Epithelial cell of esophagus (primary cell): ENCODE measurements around the gene PIAS1.

Experiments
- DNase-seq: peaks from one replicate; pipeline ENCODE4 v3.0.0; 2010; ENCODE audit warnings: low read depth
- H3K4me3 ChIP-seq: 2 replicates; pipeline ENCODE4 v1.5.1; 2011; ENCODE audit warnings: mild to moderate bottlenecking, low read length, control low read depth
- TF ChIP-seq, protein P1 (sequence below): IDR thresholded peaks from 2 replicates; pipeline ENCODE4 v1.5.1; 2011; ENCODE audit warnings: low read depth, mild to moderate bottlenecking, low read length, control low read depth, inconsistent platforms; ENCODE audit not compliant: insufficient read depth; ENCODE audit errors: missing control alignments

Gene PIAS1

DNA sequence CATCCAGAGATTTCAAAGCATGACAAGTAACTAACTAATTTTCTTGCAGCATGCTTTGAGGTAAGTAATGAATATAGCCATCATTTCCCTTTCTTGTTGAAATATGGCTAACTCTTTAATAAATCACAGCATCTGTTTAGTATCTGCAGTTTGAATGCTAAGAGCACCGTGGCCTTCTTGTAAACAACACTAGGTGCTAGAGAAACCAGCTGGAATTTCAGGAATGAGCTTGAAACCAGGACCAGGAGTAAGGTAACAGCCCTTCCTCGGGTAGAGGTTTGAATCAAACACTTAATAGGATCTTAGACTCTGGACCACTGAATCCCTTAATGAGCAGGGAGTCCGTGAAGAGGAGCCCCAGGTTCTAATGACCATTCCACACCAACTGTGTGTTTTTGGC is 137.4 kb downstream of the PIAS1 start:
- DNase-seq = no peak
- TF ChIP-seq, protein P1, sequence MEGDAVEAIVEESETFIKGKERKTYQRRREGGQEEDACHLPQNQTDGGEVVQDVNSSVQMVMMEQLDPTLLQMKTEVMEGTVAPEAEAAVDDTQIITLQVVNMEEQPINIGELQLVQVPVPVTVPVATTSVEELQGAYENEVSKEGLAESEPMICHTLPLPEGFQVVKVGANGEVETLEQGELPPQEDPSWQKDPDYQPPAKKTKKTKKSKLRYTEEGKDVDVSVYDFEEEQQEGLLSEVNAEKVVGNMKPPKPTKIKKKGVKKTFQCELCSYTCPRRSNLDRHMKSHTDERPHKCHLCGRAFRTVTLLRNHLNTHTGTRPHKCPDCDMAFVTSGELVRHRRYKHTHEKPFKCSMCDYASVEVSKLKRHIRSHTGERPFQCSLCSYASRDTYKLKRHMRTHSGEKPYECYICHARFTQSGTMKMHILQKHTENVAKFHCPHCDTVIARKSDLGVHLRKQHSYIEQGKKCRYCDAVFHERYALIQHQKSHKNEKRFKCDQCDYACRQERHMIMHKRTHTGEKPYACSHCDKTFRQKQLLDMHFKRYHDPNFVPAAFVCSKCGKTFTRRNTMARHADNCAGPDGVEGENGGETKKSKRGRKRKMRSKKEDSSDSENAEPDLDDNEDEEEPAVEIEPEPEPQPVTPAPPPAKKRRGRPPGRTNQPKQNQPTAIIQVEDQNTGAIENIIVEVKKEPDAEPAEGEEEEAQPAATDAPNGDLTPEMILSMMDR = no peak
- no peak overlapping the region for H3K4me3 ChIP-seq

DNA sequence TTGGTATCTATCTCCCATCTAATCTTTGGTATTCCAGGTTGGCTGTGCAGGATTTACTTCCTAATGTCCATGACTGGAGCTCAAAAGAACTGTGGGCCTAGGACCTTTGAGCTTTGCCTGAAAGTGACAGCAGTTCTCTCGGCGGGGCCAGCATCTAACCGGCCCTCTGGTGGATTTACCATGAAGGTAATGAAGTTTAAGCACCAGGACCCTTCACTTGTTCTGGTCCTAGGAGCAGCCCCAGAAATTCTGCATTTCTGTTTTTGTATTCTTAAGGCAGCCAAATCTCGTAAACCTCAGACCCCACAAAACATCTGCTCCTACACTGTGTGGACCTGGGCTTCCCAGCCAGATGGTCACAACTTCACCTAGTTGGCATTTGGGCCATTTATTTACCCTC is 138.0 kb downstream of the PIAS1 start:
- no peak overlapping the region for H3K4me3 ChIP-seq
- TF ChIP-seq, protein P1 = no peak
- DNase-seq = no peak

DNA sequence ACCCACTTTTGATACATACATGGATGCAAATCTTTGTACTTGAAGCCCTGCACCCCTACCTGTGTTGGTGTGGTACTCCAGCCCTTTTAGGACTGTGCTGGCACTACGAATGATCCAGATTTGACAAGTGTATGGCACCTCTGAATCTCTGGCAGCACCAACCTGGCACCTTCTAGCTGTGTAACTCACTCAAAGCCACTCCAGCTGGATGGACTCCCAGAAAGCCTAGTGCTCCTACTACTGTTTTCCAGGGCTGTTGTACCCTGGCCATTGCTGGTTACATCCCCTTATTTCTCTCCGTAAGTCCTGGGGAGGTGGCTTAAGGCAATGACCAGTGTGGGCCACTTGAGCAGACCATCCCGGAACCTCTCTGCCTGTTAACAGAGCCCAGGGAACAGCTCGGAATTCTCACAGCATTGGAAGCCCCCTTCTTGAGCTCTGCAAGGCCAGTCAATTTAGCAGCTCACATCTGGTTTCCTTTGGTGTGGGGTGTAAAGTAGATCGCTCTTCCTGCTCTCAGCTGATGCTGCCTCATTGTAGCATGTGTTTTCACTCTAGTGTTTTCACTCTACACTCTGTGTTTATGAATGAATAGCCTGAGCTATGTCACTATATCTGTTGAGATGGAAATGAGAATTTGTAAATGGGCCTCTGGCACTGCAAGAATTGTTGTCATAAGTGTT is 138.8 kb downstream of the PIAS1 start:
- TF ChIP-seq, protein P1 = no peak
- H3K4me3 ChIP-seq = no peak overlapping the region
- DNase-seq = no peak

DNA sequence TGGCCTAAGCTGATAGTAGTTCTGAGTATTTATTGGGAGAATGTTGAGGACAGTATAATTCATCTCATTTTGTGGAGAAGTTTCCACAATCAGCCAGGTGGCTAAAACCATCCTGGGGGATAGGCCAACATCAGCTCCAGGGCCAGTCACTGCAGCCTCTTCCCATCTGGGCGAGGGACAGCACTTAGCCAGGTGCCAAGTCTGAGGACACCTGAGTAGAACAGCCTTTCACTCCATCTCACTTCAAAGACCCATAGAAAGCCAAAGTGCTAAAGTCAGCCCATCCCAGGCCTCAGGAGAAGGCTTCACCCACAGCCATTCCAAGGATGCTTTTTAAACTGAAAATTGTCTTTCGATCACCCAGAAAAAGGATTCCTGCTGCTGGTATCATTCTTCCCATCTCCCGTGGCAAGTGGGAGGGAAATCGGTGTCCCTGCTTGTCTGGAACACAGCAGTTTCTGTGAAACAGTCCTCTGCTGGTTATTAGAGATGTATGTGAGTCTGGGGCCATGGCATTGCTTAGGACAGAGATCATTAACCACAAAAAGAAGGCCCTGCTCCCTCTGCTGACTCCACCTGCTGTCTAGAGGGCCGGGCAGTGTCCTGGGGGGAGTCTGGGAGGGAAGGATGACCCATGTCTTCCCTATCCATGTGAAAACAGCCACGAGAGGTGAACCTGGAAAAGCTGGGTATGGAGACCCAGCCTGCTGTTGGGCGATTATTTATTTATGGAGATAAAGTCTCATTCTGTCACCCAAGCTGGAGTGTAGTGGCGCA is 141.4 kb downstream of the PIAS1 start:
- TF ChIP-seq, protein P1 = no peak
- DNase-seq = no peak
- H3K4me3 ChIP-seq = no peak overlapping the region

DNA sequence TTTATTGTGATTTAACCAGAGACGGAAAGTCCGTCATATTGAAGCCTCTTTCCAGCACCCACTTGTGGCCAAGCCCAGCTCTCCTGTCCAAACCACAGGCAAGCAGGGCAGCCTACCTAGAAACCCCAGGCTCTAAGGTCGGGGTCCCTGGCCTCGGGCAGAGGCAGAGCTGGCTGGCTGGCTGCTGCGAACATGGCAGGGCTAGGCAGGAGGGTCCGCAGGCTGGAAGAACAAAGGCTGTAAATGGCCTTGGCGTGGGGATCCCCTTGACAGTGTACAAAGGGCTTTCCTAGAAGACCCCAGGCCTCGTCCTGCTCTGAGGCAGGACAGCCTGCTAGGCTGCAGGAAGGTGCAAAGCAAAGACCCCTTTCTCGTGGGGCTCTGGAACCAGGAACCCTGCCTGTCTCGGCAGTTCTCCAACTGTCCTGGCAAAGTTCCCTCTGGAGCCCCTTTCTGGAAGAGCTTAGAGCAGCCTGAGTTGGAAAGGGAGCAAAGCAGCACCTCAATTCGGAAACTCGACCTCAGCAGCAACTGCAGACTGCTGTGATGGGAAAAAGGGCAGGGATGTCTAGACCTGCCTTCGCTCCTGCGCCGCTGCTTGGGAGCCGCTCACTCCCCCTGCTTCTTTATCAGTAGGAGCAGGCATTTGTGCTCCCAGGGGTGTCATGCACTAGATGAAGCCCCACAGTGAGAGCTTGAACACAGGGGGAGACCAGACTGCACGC is 142.5 kb downstream of the PIAS1 start:
- no peak overlapping the region for H3K4me3 ChIP-seq
- TF ChIP-seq, protein P1 = no peak
- DNase-seq = no peak

DNA sequence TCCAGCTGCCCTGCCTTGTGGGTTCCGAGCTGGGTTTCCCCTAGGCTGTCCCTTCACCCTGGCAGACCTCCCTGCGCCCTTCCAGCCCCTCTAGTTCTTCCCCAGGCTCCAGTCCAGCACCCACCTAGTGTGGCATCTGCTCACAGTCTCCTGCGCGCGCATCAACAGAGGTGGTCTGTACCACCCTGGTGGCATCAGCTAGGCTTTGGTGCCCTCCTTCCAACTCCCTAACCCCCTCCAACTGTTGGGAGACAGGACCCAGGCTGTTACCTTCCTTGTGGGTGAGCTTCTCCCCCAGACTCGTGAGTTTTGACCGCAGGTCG is 143.0 kb downstream of the PIAS1 start:
- no peak overlapping the region for H3K4me3 ChIP-seq
- no peak for DNase-seq
- TF ChIP-seq, protein P1 = no peak
